Muscle of arm (tissue), 12 donors: ENCODE data around the gene ZNF618. TPM values are rescaled to one million over a fixed set of nuclear protein-coding genes. Genes with fewer than 3 reads are reported as not detected.
A peak's percentile ranks its signal among the peaks of the same experiment; 100 is the strongest.
"Not testable (repeated sequence)": the region's sequence is repeated elsewhere in the genome, so short reads cannot be mapped to it uniquely, and the experiment has no call there.

ENCODE experiments used
- DNase-seq: peaks from one replicate; pipeline ENCODE4 v3.0.0-alpha.2; 2013
- polyA plus RNA-seq, 12 donors: library from polyadenylated mRNA; unstranded; fragments of 120-200 nt; gene quantifications; one replicate each; pipeline ENCODE4 v1.2.1, GENCODE V29; 2013; ENCODE audit not compliant: insufficient read length in 12 of 12

The ZNF618 gene
- polyA plus RNA-seq, 12 donors: 11.6 to 22.5 (median 14.9) TPM; not detected in 1

GRCh38 chr9:114078781-114079156 is 202.7 kb downstream of the ZNF618 start:
- no peak for DNase-seq

- DNase-seq: no peak
Observed at GRCh38 chr9:114080195-114080772, 204.2 kb downstream of the ZNF618 start.

- DNase-seq: no peak
Observed at GRCh38 chr9:114080773-114081440, 204.8 kb downstream of the ZNF618 start.

DNA sequence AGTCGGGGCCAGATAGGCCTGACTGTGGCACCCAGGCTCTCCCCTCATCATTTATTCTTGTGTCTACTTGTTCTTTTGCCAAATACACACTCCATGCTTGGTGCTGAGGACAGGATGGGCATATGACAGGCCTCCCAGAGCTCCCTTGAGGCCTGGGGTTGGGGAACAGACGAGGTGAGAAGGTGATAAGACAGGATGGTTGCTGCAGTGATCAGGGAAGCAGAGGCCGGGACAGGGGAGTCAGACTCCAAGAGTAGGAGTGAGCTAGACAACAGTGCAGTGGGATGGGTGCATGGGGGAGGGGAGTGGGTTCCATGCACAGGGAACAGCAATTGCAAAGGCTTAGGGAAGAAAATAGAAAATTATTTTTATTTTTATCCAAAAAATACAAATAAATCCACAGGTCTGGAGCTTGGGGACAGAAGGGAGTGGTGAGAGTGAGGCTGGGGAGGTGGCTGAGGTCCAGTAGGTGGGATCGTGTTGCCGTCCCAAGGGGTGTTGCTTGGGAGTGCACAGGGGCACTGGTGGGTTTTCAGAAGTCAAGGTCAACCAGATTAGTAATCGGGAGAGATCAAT is 205.4 kb downstream of the ZNF618 start:
- DNase-seq: no peak

DNA sequence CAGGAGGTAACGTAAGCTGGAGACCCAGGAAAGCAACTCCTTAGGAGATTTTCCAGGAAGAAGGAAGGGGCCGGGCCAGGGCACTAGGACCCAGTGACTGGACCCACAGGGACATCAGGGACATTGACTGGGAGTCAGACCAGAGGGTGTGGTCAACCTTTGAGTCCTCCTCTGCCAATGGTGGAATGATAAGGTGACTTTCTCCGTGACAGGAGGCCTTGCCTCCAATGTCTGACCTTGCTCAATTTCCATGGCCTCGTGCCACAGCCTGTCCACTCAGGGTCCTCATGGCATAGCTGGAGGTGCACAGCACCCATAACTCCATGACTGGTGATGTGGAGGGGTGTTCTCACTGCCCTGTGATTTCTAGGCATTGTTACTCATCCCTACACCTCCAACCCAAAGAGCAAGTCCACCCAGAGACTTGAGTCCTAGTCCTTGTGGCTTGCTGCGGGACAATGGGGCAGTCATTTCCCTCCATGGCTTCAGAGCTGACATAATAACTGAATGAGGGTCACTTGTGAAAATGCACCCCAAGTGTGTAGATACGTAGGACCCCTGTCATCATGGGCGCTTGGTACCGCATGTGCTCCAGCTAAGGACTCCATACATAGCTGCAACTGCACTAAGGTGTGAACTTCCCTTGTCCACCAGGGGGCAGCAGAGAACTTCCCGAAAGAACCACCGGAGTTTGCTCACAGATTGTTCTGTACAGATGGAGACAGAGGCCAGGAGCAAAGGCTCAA is 206.1 kb downstream of the ZNF618 start:
- DNase-seq: peak; percentile 94

DNA sequence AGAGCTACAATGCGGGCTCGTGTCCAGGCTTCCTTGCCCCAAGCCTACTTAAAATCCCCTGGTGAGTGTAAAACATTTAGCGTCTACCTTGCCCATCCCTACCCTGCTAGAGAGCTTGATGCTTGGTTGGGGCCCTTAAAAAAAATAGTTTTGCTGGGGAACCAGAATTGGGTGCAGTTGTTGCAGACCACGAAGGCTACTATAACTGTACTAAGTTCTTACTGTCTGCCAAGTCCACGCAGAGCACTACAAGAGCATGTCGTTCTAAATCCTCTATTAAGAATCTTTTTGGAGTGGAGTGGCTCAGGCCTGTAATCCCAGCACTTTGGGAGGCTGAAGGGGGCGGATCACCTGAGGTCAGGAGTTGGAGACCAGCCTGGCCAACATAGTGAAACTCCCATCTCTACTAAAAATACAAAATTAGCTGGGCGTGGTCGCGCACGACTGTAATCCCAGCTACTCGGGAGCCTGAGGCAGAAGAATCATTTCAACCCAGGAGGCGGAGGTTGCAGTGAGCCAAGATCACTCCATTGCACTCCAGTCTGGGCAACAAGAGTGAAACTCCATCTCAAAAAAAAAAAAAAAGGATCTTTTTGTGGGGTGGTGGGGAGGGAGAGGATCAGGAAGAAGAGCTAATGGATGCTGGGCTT is 206.8 kb downstream of the ZNF618 start:
- not testable (repeated sequence) for DNase-seq

GRCh38 chr9:114083666-114084065 is 207.6 kb downstream of the ZNF618 start:
- DNase-seq: no peak

DNA sequence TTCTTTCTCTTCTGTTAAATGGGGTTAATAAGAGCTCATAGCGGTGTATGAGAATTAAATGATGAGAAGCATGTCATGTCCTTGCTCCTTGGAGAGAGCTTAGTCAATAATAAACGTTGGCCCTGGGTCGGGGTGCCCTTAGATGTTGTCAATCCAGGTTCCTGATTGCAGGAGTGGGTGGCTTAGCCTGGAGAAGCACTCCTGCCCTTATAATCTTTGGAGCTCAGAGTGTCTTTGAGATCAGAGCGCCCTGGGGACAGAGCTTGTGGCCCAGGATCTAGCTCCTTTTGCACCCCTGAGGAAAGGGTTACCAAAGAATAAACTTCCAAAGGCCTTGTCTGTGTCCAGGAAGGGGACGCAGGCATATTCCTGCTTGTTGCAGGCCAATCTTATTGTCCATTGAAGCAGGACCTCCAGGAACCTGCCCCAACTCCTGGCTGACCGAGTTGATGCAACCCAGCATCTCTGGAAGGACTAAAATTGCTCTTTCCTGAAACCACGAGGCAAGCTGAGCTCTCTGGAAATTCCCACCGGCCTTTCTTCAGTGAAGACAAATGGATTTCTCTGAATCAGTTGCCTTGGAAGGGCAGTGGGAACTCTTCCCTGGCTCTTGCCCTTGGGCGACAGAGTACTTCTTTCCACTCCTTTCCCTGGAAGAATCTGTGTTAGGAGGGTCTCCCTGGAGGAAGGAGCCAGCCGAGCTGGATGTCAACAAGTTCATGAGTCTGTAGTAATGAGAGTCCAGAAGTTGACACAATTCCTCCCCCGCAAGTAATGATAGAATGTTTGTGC is 208.4 kb downstream of the ZNF618 start:
- no peak for DNase-seq

DNA sequence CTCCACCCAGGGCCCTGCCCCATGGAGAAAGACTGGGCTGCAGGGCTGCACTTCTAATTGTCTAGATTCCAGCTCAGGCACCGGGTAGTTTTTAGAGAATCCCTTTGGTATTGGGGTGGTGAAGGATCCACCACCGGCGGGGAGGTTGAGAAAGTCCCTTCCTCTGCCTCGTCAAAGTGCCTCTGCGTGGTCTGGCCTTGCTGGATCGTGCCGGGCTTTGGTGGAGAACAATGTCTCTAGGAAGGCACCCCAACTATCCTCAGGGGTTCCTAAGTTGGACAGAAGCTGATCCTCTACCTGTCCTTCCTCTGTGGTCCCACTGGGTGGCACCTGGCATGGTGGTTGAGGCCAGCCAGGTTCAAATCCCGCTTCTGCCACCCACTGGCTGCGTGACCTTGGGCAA is 209.3 kb downstream of the ZNF618 start:
- no peak for DNase-seq

DNA sequence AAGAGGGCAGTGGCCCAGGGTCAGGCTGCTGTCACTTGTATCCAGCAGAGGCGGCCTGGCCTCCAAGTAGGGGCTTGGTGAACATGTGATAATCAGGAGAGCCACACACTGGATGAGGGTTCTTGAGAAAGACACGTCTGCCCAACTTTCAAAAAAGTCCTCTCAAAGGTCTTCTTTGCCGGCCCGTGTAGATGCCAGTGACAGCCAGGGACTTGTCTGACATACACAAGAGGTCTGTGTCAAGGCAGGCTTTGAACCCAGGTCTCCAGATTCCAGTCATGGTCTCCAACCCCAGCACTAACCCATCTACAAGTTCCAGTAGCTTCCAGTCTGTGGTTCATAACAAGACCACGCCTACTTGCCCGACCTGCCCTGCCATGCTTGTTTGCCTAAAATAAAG is 209.9 kb downstream of the ZNF618 start:
- no peak for DNase-seq

DNA sequence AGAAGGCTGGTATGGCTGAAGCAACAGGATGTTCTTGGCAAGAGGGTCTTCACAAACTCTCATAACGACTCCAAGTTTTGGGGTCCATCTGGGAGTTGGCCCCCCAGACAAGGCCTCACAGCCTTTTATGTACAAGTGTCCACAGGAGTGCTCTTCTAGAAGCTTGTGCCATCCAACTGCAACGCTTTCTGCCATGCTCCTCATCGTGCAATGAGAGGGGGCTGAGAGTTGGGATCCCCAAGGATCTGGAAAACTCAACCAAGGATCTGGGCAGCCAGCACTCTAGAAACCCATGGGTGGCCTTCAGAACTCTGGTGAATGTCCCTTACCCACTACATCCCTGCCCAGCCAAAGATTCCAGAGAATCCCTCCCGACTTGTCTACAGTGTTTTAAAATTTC is 210.5 kb downstream of the ZNF618 start:
- no peak for DNase-seq

- DNase-seq: no peak
Observed at GRCh38 chr9:114087721-114088120, 211.6 kb downstream of the ZNF618 start.

GRCh38 chr9:114088571-114089170 is 212.6 kb downstream of the ZNF618 start:
- DNase-seq: no peak

GRCh38 chr9:114089206-114089840 is 213.2 kb downstream of the ZNF618 start:
- DNase-seq: no peak

DNA sequence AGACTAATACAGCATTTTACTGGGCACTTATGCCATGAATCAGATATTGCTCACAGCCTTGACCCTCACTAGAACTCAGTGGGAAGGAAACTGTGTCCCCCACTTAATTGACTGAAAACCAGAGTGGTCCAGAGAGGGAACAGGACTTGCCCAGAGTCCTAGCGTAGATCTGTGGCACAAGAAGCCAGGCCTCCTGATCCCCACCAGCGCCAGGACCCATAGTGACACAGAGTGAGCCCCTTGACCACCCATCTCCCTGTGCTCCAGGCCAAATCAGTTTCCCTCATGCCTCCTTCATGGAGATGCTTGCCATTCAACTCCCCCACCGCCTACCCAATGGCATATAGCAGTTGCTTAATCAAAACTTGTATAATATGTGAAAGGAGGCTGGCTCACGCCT is 214.7 kb downstream of the ZNF618 start:
- no peak for DNase-seq

GRCh38 chr9:114091711-114092110 is 215.6 kb downstream of the ZNF618 start:
- no peak for DNase-seq

DNA sequence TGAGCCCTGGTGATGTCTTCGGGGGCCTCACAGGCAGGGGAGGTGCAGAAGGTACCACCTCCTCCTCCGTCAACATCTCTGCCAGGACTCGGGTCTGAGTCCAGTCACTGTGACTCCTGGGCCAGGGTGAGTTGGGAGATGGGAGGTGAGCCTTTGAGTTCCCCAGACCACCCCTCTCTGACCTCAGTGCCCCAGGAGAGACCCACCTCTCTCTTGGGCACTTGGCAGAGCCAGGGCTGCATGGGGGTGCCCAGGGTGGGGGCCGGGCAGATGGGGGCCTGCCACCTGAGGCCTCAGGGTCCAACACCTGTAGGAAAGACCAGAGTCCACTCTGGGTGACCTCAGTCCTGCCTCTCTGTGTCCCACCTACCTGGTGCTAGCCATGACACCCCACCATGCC is 216.2 kb downstream of the ZNF618 start:
- no peak for DNase-seq

DNA sequence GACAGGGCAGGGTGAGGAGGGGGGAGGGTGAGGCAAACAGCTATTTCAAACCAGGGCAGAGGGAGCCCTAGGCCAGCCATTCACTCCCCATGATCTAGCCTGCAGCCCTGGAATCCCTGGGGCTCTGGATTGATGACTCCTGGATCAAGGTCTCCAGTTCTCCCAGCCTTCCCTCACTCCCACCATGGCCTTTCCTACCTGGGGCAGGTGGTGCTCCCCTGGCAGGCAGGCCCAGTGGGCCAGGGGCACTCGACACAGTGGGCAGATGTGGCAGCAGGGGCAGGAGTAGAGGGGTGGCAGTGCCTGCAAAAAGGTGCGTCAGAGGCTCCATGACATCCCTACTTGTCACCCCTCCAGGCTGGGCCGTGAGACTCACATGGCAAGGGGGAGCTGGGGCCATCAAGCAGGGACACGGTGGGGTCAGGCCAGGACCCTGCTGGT is 216.9 kb downstream of the ZNF618 start:
- no peak for DNase-seq

GRCh38 chr9:114093761-114094505 is 217.8 kb downstream of the ZNF618 start:
- DNase-seq: no peak

DNA sequence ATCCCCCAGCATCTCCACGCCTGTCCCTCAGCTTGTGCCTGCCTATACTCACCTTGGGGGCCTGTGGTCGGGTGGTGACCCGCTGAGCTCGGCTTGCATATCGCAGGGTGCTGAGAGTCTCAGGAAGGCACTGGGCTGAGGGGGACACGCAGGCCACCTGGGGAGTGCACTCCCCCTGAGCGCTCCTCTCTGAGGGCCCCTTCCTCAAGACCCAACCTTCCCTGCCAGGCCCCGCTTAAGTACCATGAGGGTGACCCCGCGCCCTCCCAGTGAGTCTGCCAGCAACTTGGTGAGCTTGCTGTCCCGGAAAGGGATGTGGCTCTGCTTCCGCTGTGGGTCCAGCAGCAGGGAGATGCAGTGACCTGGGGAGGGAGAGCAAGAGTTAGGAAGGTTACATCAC is 218.9 kb downstream of the ZNF618 start:
- DNase-seq: no peak
